NCI-H526 treated with DMSO at 0.1 percent for 48 hours (cell line): ENCODE measurements around the gene SH3BP4.
A peak's percentile ranks its signal among the peaks of the same experiment; 100 is the strongest.

Source experiments
- DNase-seq: peaks from one replicate; lab custom pipeline; 2025; lab: John Stamatoyannopoulos, UW

Gene SH3BP4

GRCh38 chr2:234945339-234945873 is 6.4 kb upstream of the SH3BP4 start:
- no peak for DNase-seq

GRCh38 chr2:234947556-234947955 is 4.3 kb upstream of the SH3BP4 start:
- DNase-seq: no peak

GRCh38 chr2:234949762-234950434 is 1.9 kb upstream of the SH3BP4 start:
- no peak for DNase-seq

- DNase-seq: no peak
Measured at GRCh38 chr2:234950435-234950729, 1.4 kb upstream of the SH3BP4 start.

- no peak for DNase-seq
Measured at GRCh38 chr2:234950730-234951663, 820 bp upstream of the SH3BP4 start.

GRCh38 chr2:234952270-234953115 is 676 bp downstream of the SH3BP4 start:
- peak; percentile 13 for DNase-seq

- no peak for DNase-seq
Measured at GRCh38 chr2:234953116-234954031, 1.6 kb downstream of the SH3BP4 start.

GRCh38 chr2:234954551-234954992 is 2.8 kb downstream of the SH3BP4 start:
- no peak for DNase-seq

- no peak for DNase-seq
Measured at GRCh38 chr2:234955091-234955591, 3.3 kb downstream of the SH3BP4 start.

GRCh38 chr2:234955971-234956509 is 4.2 kb downstream of the SH3BP4 start:
- DNase-seq: no peak

GRCh38 chr2:234957834-234958135 is 6.0 kb downstream of the SH3BP4 start:
- no peak for DNase-seq

- no peak for DNase-seq
Measured at GRCh38 chr2:234958311-234958710, 6.5 kb downstream of the SH3BP4 start.

GRCh38 chr2:234958746-234959395 is 7.1 kb downstream of the SH3BP4 start:
- DNase-seq: no peak

- DNase-seq: no peak
Measured at GRCh38 chr2:234960175-234961088, 8.6 kb downstream of the SH3BP4 start.

- DNase-seq: no peak
Measured at GRCh38 chr2:234961784-234962183, 10.0 kb downstream of the SH3BP4 start.

GRCh38 chr2:234963773-234964615 is 12.2 kb downstream of the SH3BP4 start:
- no peak for DNase-seq

- DNase-seq: no peak
Measured at GRCh38 chr2:234964631-234965461, 13.0 kb downstream of the SH3BP4 start.
